Smooth muscle cell of bladder (primary cell): ENCODE data around the gene ZNF669. TPM values are rescaled to one million over a fixed set of nuclear protein-coding genes. Genes with fewer than 3 reads are reported as not detected.

Experiments
- total RNA-seq: library from RNA; depleted of rRNA; stranded (reverse); fragments of >200 nt; gene quantifications from 2 replicates; pipeline ENCODE4 v1.2.3, GENCODE V29; 2014

Gene ZNF669
- 5.8 and 6.8 TPM in 2 replicates for total RNA-seq

GRCh38 chr1:247103859-247104591 is at the start of gene ZNF669:
TSS of gene ZNF669 (minus strand) at chr1:247104356. CDS start at chr1:247104199, 157 bp downstream.

DNA sequence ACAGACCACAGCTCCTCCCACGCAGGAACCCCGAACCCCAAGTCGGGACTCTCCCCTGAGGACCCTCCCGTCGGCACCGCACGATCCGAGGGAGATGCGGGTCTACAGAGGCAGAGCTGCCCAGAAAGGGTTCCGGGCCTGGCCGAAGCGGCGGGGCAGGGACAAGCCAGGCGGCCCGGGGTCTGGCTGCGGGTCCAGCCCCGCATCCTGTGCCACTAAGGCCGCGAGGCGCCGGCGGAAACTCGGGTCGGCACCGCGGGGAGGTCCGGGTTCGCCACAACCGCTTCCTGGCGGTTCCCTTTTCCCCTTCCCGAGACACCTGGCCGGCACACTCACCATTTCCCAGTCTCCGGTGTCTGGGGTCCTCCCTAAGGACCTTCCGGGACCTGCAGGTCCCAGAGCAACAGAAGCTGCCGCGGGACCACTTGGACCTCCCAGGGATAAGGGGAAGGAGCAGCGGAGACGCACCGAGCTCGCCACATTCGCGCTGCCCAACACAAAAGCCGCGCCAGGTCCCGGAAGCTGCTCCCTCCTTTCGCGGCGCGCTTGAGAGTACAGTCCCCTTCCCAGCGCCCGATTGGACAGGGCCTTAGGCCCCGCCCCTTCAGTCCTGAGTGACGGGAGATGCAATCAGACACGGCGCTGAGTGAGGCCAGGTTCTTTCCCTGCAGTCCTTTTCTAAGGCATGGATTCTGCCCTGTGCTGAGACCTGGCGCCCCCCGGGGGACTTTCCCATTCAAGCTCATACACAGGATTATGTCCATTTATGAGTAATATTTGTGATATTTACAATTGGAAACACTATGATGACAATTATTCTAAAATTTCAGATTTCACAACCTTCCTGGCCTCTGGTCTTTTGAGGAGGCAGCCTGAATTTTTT is 25.7 kb downstream of the ZNF669 start, which contains the start of gene ZNF670:
Gene ZNF670 (minus strand): TSS at position 554 of the 883 bp plus-strand sequence. CDS start 215 bp downstream, at position 339.

Other genes with a start within 250 kb of the ZNF669 start
- gene AHCTF1, start 172.4 kb downstream of the ZNF669 start, total RNA-seq, result 17.6 and 19.0 TPM in 2 replicates
- gene ZNF695, start 96.3 kb downstream of the ZNF669 start, total RNA-seq, result 0.65 and 0.71 TPM in 2 replicates
- 1.4 and 2.1 TPM in 2 replicates for gene ZNF670, start 25.5 kb downstream of the ZNF669 start, total RNA-seq
- 37.1 and 39.8 TPM in 2 replicates for gene ZNF124, start 67.7 kb upstream of the ZNF669 start, total RNA-seq
- not detected in 2 replicates for gene VN1R5, start 151.7 kb upstream of the ZNF669 start, total RNA-seq
- gene ZNF496, start 227.5 kb upstream of the ZNF669 start, total RNA-seq, result 8.6 and 9.1 TPM in 2 replicates